LNCAP (cell line): ENCODE data around the gene CTAGE1.

Experiments used
- CTCF ChIP-seq: fragments of 450-650 bp; IDR thresholded peaks from 2 replicates; pipeline ENCODE4 v1.5.1; 2017; ENCODE audit warnings: mild to moderate bottlenecking

The CTAGE1 gene

GRCh38 chr18:22417496-22418188, at the start of gene CTAGE1:
CTAGE1 (minus strand) TSS chr18:22417915; CDS start chr18:22417811, 104 bp downstream.
- TF ChIP-seq CTCF = no peak

GRCh38 chr18:22466608-22467395, 49.1 kb upstream of the CTAGE1 start:
- TF ChIP-seq CTCF = no peak

- TF ChIP-seq CTCF = no peak
Observed at GRCh38 chr18:22465859-22466457, 48.2 kb upstream of the CTAGE1 start.

GRCh38 chr18:22463076-22463475, 45.4 kb upstream of the CTAGE1 start:
- no peak for TF ChIP-seq CTCF

GRCh38 chr18:22459491-22459890, 41.8 kb upstream of the CTAGE1 start:
- TF ChIP-seq CTCF = no peak

- no peak for TF ChIP-seq CTCF
Observed at GRCh38 chr18:22457524-22457923, 39.8 kb upstream of the CTAGE1 start.

- no peak for TF ChIP-seq CTCF
Observed at GRCh38 chr18:22456547-22456946, 38.8 kb upstream of the CTAGE1 start.
